ENCODE measurements around the gene RSPH9. TPM values are rescaled to one million over a fixed set of nuclear protein-coding genes. Genes with fewer than 3 reads are reported as not detected.
A peak's percentile ranks its signal among the peaks of the same experiment; 100 is the strongest.

Gene RSPH9
- total and polyA plus RNA-seq, 3 experiments from 2014 or later, result 1.3 TPM; not detected in 2

- no peak overlapping the region for H3K4me3 ChIP-seq (ENCODE audit: low read length)
- H3K4me1 ChIP-seq (ENCODE audit: insufficient read depth, low read length), result no peaks in the 10 kb centered on the region
- no peaks in the 10 kb centered on the region for H3K27me3 ChIP-seq (ENCODE audit: insufficient read depth, low read length, poor library complexity, severe bottlenecking)
- H3K36me3 ChIP-seq (ENCODE audit: insufficient read depth, low read length), result no peaks in the 10 kb centered on the region
- ChIA-PET POLR2A (no interaction called here), CTCF (interaction anchor here (1.9 kb wide), 1 partner anchor 359 kb away, joined by 5 read pairs; no protein-coding TSS in a partner anchor)
- Mint-ChIP-seq H3K4me3 (no peak overlapping the region), H3K27ac (no peak overlapping the region), H3K36me3 (no peaks in the 10 kb centered on the region), H3K4me1 (no peaks in the 10 kb centered on the region), H3K27me3 (peaks cover 14 to 40% of the 10 kb centered on the region in 2 donors), H3K9me3 (no peaks in the 10 kb centered on the region)
- no peaks in the 10 kb centered on the region for H3K9me3 ChIP-seq (ENCODE audit: low read length)
- no peak overlapping the region for H3K27ac ChIP-seq (ENCODE audit: low read depth, low read length)
- DNase-seq, result no peak
Measured at GRCh38 chr6:43715056-43715788, 70.4 kb downstream of the RSPH9 start.

GRCh38 chr6:43716099-43716498 lies 71.3 kb downstream of the RSPH9 start:
- ChIA-PET CTCF (interaction anchor here (1.9 kb wide), 1 partner anchor 358 kb away, joined by 5 read pairs; no protein-coding TSS in a partner anchor), POLR2A (no interaction called here)
- H3K4me1 Mint-ChIP-seq, result no peaks in the 10 kb centered on the region

GRCh38 chr6:43717389-43717788 lies 72.6 kb downstream of the RSPH9 start:
- H3K4me1 Mint-ChIP-seq, result no peaks in the 10 kb centered on the region
- Histone ChIP-seq H3K9me3 (ENCODE audit: low read length) (no peaks in the 10 kb centered on the region), H3K27me3 (ENCODE audit: insufficient read depth, low read length, poor library complexity, severe bottlenecking) (no peaks in the 10 kb centered on the region), H3K4me1 (ENCODE audit: insufficient read depth, low read length) (no peaks in the 10 kb centered on the region), H3K4me3 (ENCODE audit: low read length) (no peak overlapping the region), H3K36me3 (ENCODE audit: insufficient read depth, low read length) (no peaks in the 10 kb centered on the region), H3K27ac (ENCODE audit: low read depth, low read length) (no peak overlapping the region)
- H3K9me3 Mint-ChIP-seq, result no peaks in the 10 kb centered on the region
- no peak overlapping the region for H3K4me3 Mint-ChIP-seq
- peak overlapping the region in 1 of 8 donors; percentile 87 for H3K27ac Mint-ChIP-seq
- no peaks in the 10 kb centered on the region for H3K36me3 Mint-ChIP-seq
- H3K27me3 Mint-ChIP-seq, result peaks cover 12 to 23% of the 10 kb centered on the region in 2 donors
- ChIA-PET CTCF (no interaction called here), POLR2A (no interaction called here)
- no peak for DNase-seq

More at GRCh38 chr6:43716099-43716498, 71.3 kb downstream of the RSPH9 start:
- H3K36me3 Mint-ChIP-seq, result no peaks in the 10 kb centered on the region
- H3K27ac ChIP-seq (ENCODE audit: low read depth, low read length), result no peak overlapping the region
- H3K27ac Mint-ChIP-seq, result no peak overlapping the region
- peaks cover 12 to 32% of the 10 kb centered on the region in 2 donors for H3K27me3 Mint-ChIP-seq
- no peak overlapping the region for H3K4me3 ChIP-seq (ENCODE audit: low read length)
- no peak overlapping the region for H3K4me3 Mint-ChIP-seq
- H3K36me3 ChIP-seq (ENCODE audit: insufficient read depth, low read length), result no peaks in the 10 kb centered on the region
- H3K4me1 ChIP-seq (ENCODE audit: insufficient read depth, low read length), result no peaks in the 10 kb centered on the region
- DNase-seq, result no peak
- no peaks in the 10 kb centered on the region for H3K27me3 ChIP-seq (ENCODE audit: insufficient read depth, low read length, poor library complexity, severe bottlenecking)
- H3K9me3 Mint-ChIP-seq, result no peaks in the 10 kb centered on the region
- H3K9me3 ChIP-seq (ENCODE audit: low read length), result no peaks in the 10 kb centered on the region

- Mint-ChIP-seq H3K4me3 (no peak overlapping the region), H3K36me3 (no peaks in the 10 kb centered on the region), H3K27me3 (peaks cover 12 to 20% of the 10 kb centered on the region in 2 donors), H3K4me1 (no peaks in the 10 kb centered on the region), H3K9me3 (no peaks in the 10 kb centered on the region), H3K27ac (peak overlapping the region in 1 of 8 donors; percentile 79)
- CTCF ChIA-PET, result no interaction called here
- Histone ChIP-seq H3K36me3 (ENCODE audit: insufficient read depth, low read length) (no peaks in the 10 kb centered on the region), H3K4me1 (ENCODE audit: insufficient read depth, low read length) (no peaks in the 10 kb centered on the region), H3K4me3 (ENCODE audit: low read length) (no peak overlapping the region), H3K27ac (ENCODE audit: low read depth, low read length) (no peak overlapping the region), H3K9me3 (ENCODE audit: low read length) (no peaks in the 10 kb centered on the region), H3K27me3 (ENCODE audit: insufficient read depth, low read length, poor library complexity, severe bottlenecking) (no peaks in the 10 kb centered on the region)
- POLR2A ChIA-PET, result no interaction called here
- DNase-seq, result no peak
Measured at GRCh38 chr6:43717822-43718221, 73.0 kb downstream of the RSPH9 start.

GRCh38 chr6:43718387-43719105 lies 73.7 kb downstream of the RSPH9 start:
- ChIA-PET CTCF (interaction anchor here (1.7 kb wide), 1 partner anchor 361 kb away, joined by 8 read pairs; no protein-coding TSS in a partner anchor), POLR2A (no interaction called here)
- peaks cover 12 to 20% of the 10 kb centered on the region in 2 donors for H3K27me3 Mint-ChIP-seq
- Histone ChIP-seq H3K27me3 (ENCODE audit: insufficient read depth, low read length, poor library complexity, severe bottlenecking) (no peaks in the 10 kb centered on the region), H3K27ac (ENCODE audit: low read depth, low read length) (no peak overlapping the region), H3K36me3 (ENCODE audit: insufficient read depth, low read length) (no peaks in the 10 kb centered on the region), H3K4me3 (ENCODE audit: low read length) (no peak overlapping the region), H3K9me3 (ENCODE audit: low read length) (no peaks in the 10 kb centered on the region), H3K4me1 (ENCODE audit: insufficient read depth, low read length) (peaks cover 2% of the 10 kb centered on the region)
- no peaks in the 10 kb centered on the region for H3K9me3 Mint-ChIP-seq
- H3K4me1 Mint-ChIP-seq, result peaks cover 0 to under 1% (median under 1%) of the 10 kb centered on the region in 3 donors
- peak overlapping the region in 2 of 8 donors; percentile 23 to 46 for H3K27ac Mint-ChIP-seq
- H3K4me3 Mint-ChIP-seq, result no peak overlapping the region
- no peaks in the 10 kb centered on the region for H3K36me3 Mint-ChIP-seq
- no peak for DNase-seq

GRCh38 chr6:43719511-43719910 lies 74.7 kb downstream of the RSPH9 start:
- Mint-ChIP-seq H3K4me3 (no peak overlapping the region), H3K36me3 (no peaks in the 10 kb centered on the region), H3K9me3 (no peaks in the 10 kb centered on the region), H3K27me3 (peaks cover 12 to 15% of the 10 kb centered on the region in 2 donors), H3K27ac (peak overlapping the region in 1 of 8 donors; percentile 90), H3K4me1 (peaks cover 9 to 10% (median 10%) of the 10 kb centered on the region in 3 donors)
- Histone ChIP-seq H3K9me3 (ENCODE audit: low read length) (no peaks in the 10 kb centered on the region), H3K4me3 (ENCODE audit: low read length) (no peak overlapping the region), H3K36me3 (ENCODE audit: insufficient read depth, low read length) (no peaks in the 10 kb centered on the region), H3K27ac (ENCODE audit: low read depth, low read length) (no peak overlapping the region), H3K27me3 (ENCODE audit: insufficient read depth, low read length, poor library complexity, severe bottlenecking) (no peaks in the 10 kb centered on the region), H3K4me1 (ENCODE audit: insufficient read depth, low read length) (peaks cover 11% of the 10 kb centered on the region)
- ChIA-PET POLR2A (no interaction called here), CTCF (interaction anchor here (1.1 to 1.7 kb wide), 2 partner anchors 55 to 360 kb away, joined by 3 to 8 read pairs; no protein-coding TSS in a partner anchor)
- DNase-seq, result no peak

GRCh38 chr6:43720999-43721398 lies 76.2 kb downstream of the RSPH9 start:
- ChIA-PET CTCF (interaction anchor here (0.9 to 1.8 kb wide), 5 partner anchors 48 to 360 kb away, joined by 3 to 7 read pairs (median 5); no protein-coding TSS in a partner anchor), POLR2A (no interaction called here)
- Mint-ChIP-seq H3K4me3 (peak overlapping the region in 1 of 7 donors; percentile 42), H3K36me3 (no peaks in the 10 kb centered on the region), H3K27me3 (peaks cover 12 to 15% of the 10 kb centered on the region in 2 donors), H3K9me3 (no peaks in the 10 kb centered on the region), H3K27ac (peak overlapping the region in 1 of 8 donors; percentile 63), H3K4me1 (peaks cover 23 to 25% (median 24%) of the 10 kb centered on the region in 3 donors)
- H3K27me3 ChIP-seq (ENCODE audit: insufficient read depth, low read length, poor library complexity, severe bottlenecking), result no peaks in the 10 kb centered on the region
- H3K4me1 ChIP-seq (ENCODE audit: insufficient read depth, low read length), result peaks cover 26% of the 10 kb centered on the region
- H3K27ac ChIP-seq (ENCODE audit: low read depth, low read length), result no peak overlapping the region
- H3K4me3 ChIP-seq (ENCODE audit: low read length), result no peak overlapping the region
- DNase-seq, result no peak
- no peaks in the 10 kb centered on the region for H3K9me3 ChIP-seq (ENCODE audit: low read length)
- no peaks in the 10 kb centered on the region for H3K36me3 ChIP-seq (ENCODE audit: insufficient read depth, low read length)
